ENCODE results near the gene DEF6. TPM values are rescaled to one million over a fixed set of nuclear protein-coding genes. Genes with fewer than 3 reads are reported as not detected.

Gene DEF6
- total RNA-seq, 1 experiment from 2014 or later: 0.59 TPM

DNA sequence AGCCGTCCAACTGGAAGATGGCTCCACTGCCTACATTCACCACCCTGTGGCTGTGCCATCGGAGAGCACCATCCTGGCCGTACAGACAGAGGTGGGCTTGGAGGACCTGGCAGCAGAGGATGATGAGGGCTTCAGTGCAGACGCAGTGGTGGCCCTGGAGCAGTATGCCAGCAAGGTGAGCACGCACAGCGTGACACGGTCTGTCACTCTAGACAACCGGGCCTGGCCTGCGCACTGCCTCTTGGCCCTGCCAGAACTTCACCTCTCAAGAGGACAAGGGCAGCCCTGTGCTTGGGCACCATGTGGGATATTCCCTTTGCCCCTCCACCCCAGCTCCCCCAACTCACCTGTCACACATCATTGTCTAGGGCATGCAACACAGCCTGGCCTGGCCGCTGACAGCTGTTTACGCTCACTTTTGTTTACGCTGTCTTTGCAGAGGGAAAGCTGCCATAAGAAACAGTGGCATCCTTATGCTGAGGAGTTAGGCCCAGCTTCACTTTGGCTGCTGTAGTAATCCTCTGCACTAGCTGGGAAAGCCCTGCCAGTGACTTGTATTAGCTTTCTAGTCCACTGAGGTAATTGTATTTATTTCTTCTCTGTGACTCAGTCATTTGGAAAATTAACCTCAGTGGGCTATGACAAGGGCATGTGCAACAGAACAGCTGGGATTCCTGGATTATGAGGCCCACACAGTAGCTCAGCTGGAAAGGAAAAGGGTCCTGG, 9.8 kb upstream of the DEF6 start:
- peaks cover 6% of the 10 kb centered on the region; the same call in 1 of the 2 replicates for H3K36me3 ChIP-seq (ENCODE audit: control insufficient read depth, insufficient read depth, low read length)
- no peaks in the 10 kb centered on the region for H3K9me3 ChIP-seq (ENCODE audit: control insufficient read depth, insufficient read depth, low read depth, low read length)
- H3K27me3 ChIP-seq (ENCODE audit: control insufficient read depth, insufficient read depth, low read length): no peaks in the 10 kb centered on the region
- ChIA-PET POLR2A (interaction anchor here (0.6 kb wide), 1 partner anchor 28 kb away, joined by 4 read pairs; no protein-coding TSS in a partner anchor), CTCF (no interaction called here)
- no TSS peak for BruUV-seq (replicated peaks)
- TF ChIP-seq POLR2AphosphoS5 (IDR thresholded peaks at IDR 0.05; ENCODE audit: low read depth, low read length) (no peak), TCF7L2 (IDR thresholded peaks at IDR 0.05; ENCODE audit: low read depth, low read length) (no peak), REST (IDR thresholded peaks at IDR 0.05; ENCODE audit: insufficient read depth in 1 of 2, low read depth in 2 of 2, low read length in 1 of 2) (no peak), SIN3A (IDR thresholded peaks at IDR 0.05; ENCODE audit: borderline replicate concordance, insufficient read depth, low read depth, low read length) (no peak)
- TF ChIP-seq, protein P1, sequence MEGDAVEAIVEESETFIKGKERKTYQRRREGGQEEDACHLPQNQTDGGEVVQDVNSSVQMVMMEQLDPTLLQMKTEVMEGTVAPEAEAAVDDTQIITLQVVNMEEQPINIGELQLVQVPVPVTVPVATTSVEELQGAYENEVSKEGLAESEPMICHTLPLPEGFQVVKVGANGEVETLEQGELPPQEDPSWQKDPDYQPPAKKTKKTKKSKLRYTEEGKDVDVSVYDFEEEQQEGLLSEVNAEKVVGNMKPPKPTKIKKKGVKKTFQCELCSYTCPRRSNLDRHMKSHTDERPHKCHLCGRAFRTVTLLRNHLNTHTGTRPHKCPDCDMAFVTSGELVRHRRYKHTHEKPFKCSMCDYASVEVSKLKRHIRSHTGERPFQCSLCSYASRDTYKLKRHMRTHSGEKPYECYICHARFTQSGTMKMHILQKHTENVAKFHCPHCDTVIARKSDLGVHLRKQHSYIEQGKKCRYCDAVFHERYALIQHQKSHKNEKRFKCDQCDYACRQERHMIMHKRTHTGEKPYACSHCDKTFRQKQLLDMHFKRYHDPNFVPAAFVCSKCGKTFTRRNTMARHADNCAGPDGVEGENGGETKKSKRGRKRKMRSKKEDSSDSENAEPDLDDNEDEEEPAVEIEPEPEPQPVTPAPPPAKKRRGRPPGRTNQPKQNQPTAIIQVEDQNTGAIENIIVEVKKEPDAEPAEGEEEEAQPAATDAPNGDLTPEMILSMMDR (IDR thresholded peaks at IDR 0.05): no peak
- DNase-seq (ENCODE audit: low read depth, low spot score) (no peak), ATAC-seq (peak; percentile 23; the same call in 1 of the 2 replicates)
- H3K27ac ChIP-seq (ENCODE audit: low read length): no peak overlapping the region
- in situ Hi-C loops (cut with HindIII; ENCODE audit: low pct_unique_long_range_greater_than_20kb, low sequenced_read_pairs): no loop called here
- no peaks in the 10 kb centered on the region for H3K4me1 ChIP-seq (ENCODE audit: control insufficient read depth, insufficient read depth, low read length)
- intact Hi-C loops (cut with micrococcal nuclease; ENCODE audit: unreplicated experiment): no loop called here
- H3K4me3 ChIP-seq (ENCODE audit: low read depth in 2 of 2, low read length in 2 of 2): no peak overlapping the region

DNA sequence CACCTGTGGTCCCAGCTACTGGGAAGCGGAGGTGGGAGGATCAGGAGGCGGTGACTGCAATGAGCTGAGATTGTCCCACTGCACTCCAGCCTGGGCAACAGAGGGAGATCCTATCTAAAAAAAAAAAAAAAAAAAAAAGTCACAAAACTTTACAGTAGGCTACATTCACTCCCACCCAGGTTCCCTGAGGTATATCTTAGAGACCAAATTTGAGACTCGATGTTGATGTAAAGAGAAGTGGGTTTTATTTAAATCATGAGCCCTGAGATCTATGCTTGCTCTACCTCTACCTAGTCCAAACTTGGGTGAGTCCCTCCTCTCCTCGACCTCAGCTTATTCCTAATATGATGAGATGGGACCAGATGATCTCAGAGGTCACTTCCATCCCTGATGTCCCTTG, 8.8 kb upstream of the DEF6 start:
- H3K36me3 ChIP-seq (ENCODE audit: control insufficient read depth, insufficient read depth, low read length): peaks cover 6% of the 10 kb centered on the region; the same call in 1 of the 2 replicates
- ChIA-PET POLR2A (no interaction called here), CTCF (interaction anchor here (0.7 kb wide), 1 partner anchor 141 kb away, joined by 3 read pairs; no protein-coding TSS in a partner anchor)
- in situ Hi-C loops (cut with HindIII; ENCODE audit: low pct_unique_long_range_greater_than_20kb, low sequenced_read_pairs) (no loop called here), intact Hi-C loops (cut with micrococcal nuclease; ENCODE audit: unreplicated experiment) (no loop called here)
- no peaks in the 10 kb centered on the region for H3K4me1 ChIP-seq (ENCODE audit: control insufficient read depth, insufficient read depth, low read length)
- TSS peak; percentile 48 for BruUV-seq (replicated peaks)
- H3K4me3 ChIP-seq (ENCODE audit: low read depth in 2 of 2, low read length in 2 of 2): no peak overlapping the region
- TF ChIP-seq TCF7L2 (IDR thresholded peaks at IDR 0.05; ENCODE audit: low read depth, low read length): no peak
- no peak for TF ChIP-seq POLR2AphosphoS5 (IDR thresholded peaks at IDR 0.05; ENCODE audit: low read depth, low read length)
- TF ChIP-seq REST (IDR thresholded peaks at IDR 0.05; ENCODE audit: insufficient read depth in 1 of 2, low read depth in 2 of 2, low read length in 1 of 2): no peak
- TF ChIP-seq, protein P1 (IDR thresholded peaks at IDR 0.05): no peak
- TF ChIP-seq SIN3A (IDR thresholded peaks at IDR 0.05; ENCODE audit: borderline replicate concordance, insufficient read depth, low read depth, low read length): no peak
- DNase-seq (ENCODE audit: low read depth, low spot score) (no peak), ATAC-seq (no peak)
- H3K27me3 ChIP-seq (ENCODE audit: control insufficient read depth, insufficient read depth, low read length): no peaks in the 10 kb centered on the region
- H3K27ac ChIP-seq (ENCODE audit: low read length): no peak overlapping the region
- no peaks in the 10 kb centered on the region for H3K9me3 ChIP-seq (ENCODE audit: control insufficient read depth, insufficient read depth, low read depth, low read length)

Data from Panc1 (cell line).